Endometrial microvascular endothelial cells (primary cell): Measurements from ENCODE around the gene OSBPL1A. TPM values are rescaled to one million over a fixed set of nuclear protein-coding genes. Genes with fewer than 3 reads are reported as not detected.
"Not testable (repeated sequence)": the region's sequence is repeated elsewhere in the genome, so short reads cannot be mapped to it uniquely, and the experiment has no call there.

Source experiments
- in situ Hi-C: cut with HindIII; loops from 2 replicates; pipeline ENCODE4 v1.10.0; 2017; ENCODE audit warnings: low sequenced_read_pairs, low pct_unique_long_range_greater_than_20kb; ENCODE audit errors: inconsistent ontology term
- total RNA-seq: library from RNA; depleted of rRNA; stranded (reverse); fragments of >200 nt; gene quantifications from one replicate; pipeline ENCODE4 v1.2.3, GENCODE V29; 2015; ENCODE audit errors: inconsistent ontology term

Gene OSBPL1A
- total RNA-seq, 1 donor from 2014 or later = 24.6 TPM

DNA sequence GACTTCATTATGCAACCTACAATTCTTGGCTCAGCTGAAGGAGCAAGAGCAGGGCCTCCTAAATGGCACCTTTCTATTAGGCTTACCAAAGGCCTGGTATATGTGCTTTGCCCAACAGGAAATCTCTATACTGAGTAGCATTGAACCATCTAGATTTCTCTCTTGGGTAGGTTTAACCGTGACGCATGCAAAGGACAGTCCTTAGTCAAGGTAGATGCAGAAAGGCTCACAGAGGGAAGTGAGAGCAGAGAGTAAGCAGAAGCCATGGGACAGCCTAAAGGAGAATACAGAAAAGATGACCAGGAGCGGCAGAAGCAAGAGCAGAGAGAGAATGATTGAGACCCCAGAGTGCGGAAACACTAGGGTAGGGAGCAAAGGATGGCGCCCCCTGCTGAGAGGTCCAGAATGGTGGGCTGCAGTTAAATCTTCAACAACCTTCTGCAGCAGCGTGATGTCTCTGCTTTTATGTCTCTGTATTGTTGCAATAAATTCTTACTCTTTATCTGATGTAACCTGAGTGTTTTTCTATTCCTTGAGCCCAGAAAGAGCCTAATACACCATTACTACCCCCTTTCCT lies 4.7 kb upstream of the OSBPL1A start:
- in situ Hi-C loops = no loop called here

DNA sequence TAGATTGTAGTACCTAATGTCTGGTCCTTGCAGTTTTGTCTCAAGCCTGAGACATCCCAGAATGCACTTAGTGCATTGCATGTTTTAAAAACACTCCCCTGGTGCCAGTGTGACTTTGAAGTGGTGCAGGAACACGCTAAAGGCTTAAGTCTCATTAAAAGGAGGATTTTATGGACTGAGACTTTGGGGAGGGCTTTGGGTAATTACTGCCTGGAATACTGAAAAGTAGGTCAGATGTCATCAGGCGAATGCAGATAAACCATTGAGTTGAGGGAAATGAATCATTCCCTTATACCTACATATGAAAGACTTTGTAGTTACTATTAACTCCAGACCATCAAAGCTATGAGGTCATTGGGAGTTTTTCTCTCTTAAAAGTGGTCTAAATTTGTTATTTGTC lies 3.0 kb upstream of the OSBPL1A start:
- in situ Hi-C loops = no loop called here

DNA sequence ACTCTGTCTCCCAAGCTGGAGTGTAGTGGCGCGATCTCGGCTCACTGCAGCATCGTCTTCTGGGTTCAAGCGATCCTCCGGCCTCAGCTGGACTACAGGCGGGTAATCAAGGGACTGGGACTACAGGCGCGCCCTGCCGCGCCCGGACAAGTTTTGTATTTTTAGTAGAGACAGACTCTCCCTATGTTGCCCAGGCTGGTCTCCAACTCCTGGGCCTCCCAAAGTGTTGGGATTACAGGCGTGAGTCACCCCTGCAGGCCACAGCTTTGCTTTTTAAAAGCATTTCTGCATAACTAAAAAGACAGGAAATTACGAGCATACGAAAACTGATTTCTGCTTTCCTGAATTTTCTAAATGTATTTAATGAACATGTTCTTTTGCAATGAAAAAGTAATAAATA lies 916 bp upstream of the OSBPL1A start:
- in situ Hi-C loops = no loop called here

DNA sequence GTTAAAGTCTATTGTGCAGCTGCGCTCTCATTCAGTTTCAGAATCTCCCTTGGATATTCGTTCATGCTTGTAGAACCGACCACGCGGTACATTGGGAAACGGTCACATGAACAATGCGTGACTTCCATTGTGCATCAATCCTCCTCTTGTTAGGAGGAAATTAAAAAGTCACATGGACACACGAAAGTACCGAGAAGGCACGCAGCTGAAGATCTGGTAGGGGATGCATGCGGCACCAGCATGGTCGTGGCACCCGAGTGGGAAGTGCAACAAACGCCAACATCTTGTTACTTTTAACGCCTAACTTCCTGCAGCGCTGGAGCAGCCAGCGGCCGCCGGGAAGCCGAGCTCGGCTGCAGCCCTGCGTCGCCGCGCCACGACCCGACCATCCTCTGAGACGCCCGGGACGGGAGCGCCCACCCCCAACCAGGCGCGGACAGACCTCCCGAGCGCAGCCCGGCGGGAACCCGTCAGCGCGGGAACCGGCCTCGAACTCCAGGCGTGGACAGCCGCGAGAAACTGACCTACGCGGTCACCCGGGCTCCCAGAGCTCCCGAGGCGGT lies 412 bp downstream of the OSBPL1A start:
- in situ Hi-C loops = no loop called here

DNA sequence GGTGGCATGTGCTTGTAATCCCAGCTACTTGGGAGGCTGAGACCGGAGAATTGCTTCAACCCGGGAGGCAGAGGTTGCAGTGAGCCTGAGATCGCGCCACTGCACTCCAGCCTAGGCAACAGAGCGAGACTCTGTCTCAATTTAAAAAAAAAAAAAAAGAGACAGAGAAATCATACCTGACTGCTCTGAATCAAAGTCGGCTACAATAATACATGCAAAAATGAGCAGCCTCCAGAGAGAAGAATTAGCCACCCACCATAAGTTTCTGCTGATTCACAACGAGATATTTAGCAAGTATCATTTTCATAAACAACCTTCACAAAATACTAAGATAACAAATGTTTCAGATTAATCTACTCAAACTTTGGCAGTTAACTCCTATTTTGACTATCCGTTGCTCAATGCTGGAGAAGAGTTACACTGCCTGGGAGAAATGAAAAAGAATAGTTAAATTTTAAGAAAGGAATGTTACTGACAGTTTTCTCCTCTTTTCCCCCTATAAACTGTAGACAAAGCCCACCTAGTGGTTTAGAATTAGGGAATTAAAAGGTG lies 1.5 kb downstream of the OSBPL1A start:
- in situ Hi-C loops = no loop called here

DNA sequence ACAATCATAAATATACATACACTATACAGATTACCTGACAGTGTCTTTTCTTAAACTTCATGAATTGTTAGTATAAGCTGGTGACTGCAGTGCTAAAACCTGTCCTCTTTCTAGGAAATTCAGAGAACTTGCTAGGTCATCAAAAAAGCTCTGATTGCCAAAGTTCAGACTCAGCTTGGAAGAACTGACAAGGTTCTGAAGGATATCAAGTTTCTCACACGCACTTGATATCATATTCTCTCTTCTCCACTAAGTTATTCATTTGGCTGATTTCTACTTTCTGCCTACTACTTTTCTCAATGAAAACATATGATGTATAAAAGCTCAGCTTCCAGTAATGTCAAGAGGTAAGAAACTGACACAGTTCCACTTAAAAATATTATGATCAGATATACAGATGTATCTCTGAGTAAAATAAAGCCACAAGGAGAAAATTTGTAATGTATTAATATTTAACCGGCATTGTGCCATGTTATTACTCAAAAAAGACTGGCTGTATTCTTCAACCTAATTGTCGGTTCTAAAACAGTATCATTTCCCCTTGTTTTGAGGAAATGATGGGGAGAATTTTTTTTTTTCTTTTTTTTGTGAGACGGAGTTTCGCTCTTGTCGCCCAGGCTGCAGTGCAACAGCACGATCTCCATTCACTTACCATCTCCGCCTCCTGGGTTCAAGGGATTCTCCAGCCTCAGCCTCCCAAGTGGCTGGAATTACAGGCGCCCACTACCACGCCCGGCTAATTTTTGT lies 2.4 kb downstream of the OSBPL1A start:
- in situ Hi-C loops = no loop called here

DNA sequence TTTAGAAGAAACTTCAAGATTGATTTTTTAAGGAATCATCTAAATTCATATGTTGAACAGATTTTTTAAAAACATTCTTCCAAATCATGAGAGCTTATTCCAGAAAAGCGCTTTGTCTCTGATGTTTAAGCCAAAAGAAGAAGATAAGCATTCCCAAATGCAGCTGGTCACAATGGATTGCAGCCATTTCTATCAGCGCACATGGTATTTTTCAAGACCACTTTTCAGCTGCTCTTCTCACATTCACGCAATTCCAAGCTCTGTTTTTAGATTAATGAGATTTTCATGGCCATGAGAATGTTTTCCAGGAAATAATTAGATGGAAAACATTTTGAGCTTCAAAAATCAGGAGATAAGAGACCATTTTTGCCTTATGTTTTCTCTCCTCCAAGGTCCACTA lies 8.7 kb downstream of the OSBPL1A start:
- in situ Hi-C loops = no loop called here

DNA sequence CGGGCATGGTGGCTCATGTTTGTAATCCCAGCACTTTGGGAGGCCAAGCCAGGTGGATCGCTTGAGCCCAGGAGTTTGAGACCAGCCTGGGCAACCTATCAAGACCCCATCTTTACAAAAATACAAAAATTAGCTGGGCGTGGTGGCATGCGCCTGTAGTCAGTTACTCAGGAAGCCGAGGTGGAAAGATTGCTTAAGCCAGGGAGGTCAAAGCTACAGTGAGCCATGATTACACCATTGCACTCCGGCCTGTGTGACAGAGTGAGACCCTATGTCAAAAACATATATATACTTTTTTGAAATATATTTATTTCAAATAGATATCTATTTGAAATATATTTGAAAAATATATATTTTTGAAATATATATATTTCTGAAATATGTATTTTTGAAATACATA lies 10.9 kb downstream of the OSBPL1A start:
- in situ Hi-C loops = no loop called here

DNA sequence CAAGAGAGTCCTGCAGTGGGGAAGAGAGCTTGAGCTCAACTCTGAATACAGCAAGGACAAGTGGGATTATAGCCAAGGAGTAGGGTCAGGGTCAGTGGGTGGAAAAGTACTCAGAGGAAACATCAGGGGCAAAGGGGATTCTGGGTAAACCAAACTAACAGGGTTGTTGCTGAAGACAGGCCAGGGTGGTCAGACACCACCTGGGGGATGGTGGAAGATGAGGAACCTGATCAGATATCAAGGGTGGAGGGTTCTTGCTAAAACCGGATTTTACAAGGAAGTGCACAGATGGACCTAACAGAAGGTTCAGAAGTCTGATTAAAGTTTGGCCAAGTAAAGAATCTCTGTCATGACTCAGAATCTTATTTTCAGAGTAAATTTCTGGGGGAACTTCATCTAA lies 16.5 kb downstream of the OSBPL1A start:
- in situ Hi-C loops = no loop called here

DNA sequence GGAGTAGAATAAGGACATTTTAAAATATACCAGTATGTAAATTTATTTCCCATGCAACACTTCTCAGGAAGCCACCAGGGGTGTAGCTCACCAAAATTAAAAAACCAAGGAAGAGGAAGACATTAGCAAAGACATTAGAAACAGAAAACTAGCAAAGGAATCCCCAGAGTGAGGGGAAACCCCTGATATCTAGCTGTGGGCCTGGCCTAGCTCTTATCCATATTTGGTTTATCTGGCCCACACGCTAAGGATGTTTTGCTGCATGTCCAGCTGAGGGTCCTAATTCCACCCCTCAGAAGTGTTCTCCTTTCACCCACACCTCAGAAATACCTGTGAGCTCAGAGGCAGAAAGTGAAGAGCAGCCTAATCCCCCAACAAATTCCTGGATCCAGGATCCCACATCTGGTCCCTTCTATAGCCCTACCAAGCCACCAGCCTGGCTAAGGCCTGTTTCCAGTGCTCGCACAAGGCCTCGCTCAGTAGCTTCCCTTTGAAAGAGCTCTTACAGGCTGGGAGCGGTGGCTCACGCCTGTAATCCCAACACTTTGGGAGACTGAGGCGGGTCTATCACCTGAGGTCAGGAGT lies 17.4 kb downstream of the OSBPL1A start:
- in situ Hi-C loops = no loop called here

DNA sequence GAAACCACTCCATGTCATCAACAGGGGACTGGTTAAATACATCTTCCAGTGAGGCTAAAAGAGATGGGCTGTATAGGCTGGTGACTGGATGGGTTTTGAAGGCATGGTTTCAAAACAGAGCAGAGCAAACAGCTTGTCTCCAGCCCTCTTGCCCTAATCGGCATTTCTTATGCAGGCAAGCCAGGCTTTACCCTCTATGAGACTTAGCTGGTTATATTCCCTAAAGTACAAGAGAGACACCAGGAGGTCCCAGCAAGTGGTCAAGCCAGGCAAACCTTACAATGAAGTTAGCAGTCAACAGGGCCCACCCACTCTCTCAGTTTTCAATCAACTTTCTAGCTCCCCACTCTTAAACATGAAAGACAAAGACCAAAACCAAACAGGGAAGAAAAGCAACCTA lies 19.0 kb downstream of the OSBPL1A start:
- in situ Hi-C loops = no loop called here

DNA sequence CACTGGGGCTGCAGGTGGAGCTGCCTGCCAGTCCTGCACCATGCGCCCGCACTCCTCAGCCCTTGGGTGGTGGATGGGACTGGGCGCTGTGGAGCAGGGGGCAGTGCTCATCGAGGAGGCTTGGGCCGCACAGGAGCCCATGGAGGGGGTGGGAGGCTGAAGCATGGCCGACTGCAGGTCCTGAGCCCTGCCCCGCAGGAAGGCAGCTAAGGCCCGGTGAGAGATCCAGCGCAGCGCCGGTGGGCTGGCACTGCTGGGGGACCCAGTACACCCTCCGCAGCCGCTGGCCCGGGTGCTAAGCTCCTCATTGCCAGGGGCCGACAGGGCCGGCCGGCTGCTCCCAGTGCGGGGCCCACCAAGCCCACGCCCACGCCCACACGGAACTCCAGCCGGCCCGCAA lies 21.1 kb downstream of the OSBPL1A start:
- in situ Hi-C loops = not testable (repeated sequence)

DNA sequence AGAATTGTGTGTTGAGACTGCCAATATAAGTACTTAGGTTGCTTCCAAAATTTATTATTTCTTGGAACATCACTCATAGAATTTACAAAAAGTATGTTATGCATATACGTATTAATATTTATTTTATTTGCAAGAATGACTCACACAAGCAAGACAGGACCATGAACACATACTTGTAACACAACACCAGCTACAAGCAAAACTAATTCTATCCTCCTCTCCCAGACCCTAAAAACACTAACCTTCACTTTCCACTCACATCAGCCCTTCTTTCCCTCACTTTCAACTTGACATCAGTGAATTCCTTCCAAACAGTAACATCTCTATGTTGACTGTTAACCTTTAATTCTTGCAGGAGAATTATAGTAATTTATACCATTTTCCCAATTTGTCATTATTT lies 24.3 kb downstream of the OSBPL1A start:
- in situ Hi-C loops = no loop called here

DNA sequence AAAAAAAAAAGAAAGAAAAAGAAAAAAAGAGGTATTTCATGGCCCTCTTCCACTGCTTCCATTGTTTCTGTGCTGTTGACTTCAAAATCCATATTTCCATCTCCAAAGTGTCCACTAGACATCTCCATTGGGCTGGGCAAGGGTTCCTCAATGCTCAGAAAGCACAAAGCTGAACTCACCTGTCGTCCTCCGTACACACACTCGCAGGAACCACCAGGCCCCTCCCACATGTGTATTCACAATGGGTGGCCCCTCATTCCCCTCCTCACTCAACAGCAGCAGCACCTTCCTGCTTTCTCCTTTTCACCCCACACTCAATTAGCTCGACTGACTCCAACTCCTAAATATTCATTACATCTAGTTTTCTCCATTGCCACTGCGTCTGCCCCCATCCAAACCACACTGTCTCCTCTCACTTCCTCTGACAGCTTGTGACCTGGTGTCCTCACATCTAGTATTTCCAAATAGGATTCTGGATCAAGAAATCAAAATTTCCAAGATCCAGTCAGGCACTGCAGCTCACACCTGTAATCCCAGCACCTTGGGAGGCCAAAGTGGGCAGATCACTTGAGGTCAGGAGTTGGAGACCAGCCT lies 25.2 kb downstream of the OSBPL1A start:
- in situ Hi-C loops = no loop called here

DNA sequence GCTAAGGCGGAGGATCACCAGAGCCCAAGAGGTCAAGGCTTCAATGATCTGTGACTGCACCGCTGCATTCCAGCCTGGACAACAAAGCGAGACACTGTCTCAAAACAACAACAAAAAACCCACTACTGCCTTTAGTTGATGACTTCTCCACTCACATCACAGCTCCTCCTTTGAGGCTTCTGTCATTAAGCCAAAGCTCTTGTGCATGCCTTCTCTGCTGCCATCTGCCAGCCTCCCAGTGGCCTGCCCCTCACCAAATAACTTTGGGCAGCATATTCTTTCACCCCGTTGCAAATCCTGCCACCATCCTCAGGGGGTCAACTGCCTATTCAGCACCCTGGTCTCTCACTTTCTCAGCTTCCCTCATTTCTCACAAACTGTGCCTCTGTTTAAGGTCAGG lies 27.5 kb downstream of the OSBPL1A start:
- in situ Hi-C loops = no loop called here

DNA sequence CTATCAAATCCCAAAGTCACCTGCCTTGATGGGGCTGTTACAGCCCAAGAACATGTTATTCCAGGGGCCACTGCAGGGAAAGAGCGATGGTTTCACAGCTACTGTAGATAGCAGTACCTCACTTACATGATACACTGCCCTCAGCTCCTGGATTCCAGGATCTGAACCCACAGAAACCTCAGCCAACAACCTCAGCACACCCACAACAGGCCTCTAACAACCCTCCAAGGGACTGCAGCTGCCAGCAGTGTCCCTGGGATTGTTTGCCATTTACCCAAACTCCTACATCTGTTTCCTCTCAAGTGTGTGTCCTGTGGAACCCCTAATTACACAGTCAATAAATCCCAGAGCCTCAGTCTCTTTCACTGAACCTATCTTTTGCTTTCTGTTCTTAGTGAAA lies 28.2 kb downstream of the OSBPL1A start:
- in situ Hi-C loops = no loop called here

DNA sequence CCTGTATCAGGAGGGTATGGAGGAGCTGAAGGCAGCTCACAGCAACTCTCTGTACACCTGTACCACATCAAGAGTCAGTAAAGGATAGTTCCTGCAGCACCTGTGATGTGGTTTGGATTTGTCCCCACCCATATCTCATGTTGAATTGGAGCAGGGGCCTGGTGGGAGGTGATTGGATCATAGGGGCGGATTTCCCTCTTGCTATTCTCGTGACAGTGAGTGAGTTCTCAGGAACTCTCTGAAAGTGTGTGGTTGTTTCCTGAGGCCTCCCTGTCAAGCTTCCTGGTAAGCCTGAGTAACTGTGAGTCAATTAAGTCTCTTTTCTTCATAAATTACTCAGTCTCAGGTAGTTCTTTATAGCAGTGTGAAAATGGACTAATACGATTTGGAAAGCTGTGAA lies 28.9 kb downstream of the OSBPL1A start:
- in situ Hi-C loops = no loop called here

DNA sequence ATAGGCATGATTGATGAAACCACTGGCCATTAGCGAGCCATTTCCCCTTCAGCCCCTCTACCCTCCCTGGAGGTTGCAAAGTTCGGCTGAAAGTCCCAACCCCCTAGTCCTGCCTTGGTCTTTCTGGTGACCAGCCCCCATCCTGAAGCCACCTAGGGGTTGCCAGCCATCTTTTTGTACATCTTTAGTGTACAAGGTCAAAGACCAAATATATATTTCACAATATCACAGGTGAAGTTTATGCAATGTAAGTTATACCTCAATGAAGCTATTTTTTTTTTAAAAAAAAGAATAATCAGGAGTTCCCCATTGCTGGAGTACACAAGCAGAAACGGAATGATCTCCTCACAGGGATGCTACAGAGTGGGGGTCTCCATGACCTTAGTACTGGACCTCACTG lies 31.3 kb downstream of the OSBPL1A start:
- in situ Hi-C loops = no loop called here

DNA sequence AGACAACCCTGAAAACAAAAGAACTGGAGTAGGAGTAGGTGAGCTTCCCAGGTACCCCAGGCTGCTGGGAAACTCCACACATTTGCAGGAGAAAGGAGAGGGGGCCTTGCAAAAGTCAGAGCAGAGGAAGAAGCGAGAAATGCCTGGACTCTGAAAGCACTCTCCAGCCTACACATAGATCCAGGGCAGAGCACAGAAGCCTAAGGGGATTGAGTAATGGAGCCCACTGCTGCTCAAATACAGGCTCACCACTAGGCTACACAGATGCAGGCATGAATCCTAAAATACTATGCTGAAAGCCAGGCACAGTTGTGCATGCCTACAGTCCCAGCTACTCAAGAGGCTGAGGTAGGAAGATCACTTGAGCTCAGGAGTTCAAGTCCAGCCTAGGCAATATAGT lies 33.4 kb downstream of the OSBPL1A start:
- in situ Hi-C loops = no loop called here

DNA sequence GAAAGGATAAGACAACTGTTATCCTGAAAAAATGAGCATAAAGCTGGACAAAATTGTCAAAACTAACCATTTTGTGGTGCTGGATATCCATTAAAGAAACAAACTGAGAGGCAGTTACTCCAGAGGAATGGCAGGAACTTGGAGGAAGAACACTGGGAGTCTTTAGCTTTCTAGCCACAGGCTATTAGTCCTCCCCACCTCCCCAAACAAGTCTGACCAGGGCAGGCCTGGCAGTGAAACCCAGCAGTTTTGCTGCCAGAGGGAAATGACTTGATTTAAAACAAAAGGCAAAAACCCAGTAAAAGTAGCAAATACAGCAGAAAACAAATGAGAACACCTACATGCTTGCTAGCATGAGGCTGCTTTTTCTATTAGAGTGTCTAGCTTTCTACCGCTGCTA lies 34.9 kb downstream of the OSBPL1A start:
- in situ Hi-C loops = no loop called here
